Measurements from ENCODE around the gene AFF2. TPM values are rescaled to one million over a fixed set of nuclear protein-coding genes. Genes with fewer than 3 reads are reported as not detected.

Gene AFF2
- total RNA-seq, 2 experiments from 2014 or later, result 0.13 TPM

DNA sequence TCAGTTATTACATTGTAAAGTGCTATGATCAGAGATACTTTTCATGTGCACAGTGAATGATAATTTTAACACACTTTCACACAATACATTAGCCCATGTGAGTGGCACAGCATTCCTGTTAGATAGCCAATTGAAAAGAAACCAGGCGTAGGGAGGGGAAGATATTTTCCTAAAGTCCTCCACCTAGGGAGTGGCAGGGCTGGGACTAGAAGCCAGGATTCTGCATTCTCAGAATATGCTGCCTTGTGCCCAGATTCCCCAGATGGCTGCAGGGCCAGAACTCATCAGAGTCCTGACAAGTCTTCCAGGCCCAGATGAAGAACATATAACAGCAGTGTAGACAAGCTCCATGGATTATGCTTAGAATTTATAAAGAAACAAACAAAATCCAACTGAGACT, 350.2 kb downstream of the AFF2 start:
- DNase-seq, result no peak
- POLR2A ChIA-PET, result no interaction called here
- no peaks in the 10 kb centered on the region for H3K36me3 Mint-ChIP-seq (ENCODE audit: low read depth)
- no peaks in the 10 kb centered on the region for H3K4me1 Mint-ChIP-seq
- no peak overlapping the region for H3K4me3 Mint-ChIP-seq
- no peak overlapping the region for H3K27ac Mint-ChIP-seq
- no peaks in the 10 kb centered on the region for H3K9me3 Mint-ChIP-seq
- H3K27me3 Mint-ChIP-seq, result no peaks in the 10 kb centered on the region
- CTCF ChIA-PET, result no interaction called here

DNA sequence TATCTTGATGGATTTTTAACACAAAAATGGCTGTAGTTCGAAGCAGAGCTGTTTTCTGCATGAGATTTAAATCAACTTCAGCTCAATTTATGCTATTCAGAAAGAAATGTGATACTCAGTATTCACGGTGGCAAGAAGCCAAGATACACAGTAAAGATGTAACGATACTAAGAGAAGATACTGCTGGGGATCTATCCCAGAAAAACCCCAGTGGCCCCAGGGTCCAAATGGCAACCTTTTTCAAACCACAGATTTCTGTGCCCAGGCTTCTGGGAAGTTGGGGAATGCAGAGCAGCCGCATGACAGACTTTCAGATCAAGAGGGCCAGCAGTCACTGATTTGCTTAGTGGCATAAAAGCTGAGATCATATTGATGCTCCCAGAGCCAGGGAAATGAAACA, 353.9 kb downstream of the AFF2 start:
- Mint-ChIP-seq H3K4me3 (no peak overlapping the region), H3K27me3 (no peaks in the 10 kb centered on the region)
- POLR2A ChIA-PET, result no interaction called here

DNA sequence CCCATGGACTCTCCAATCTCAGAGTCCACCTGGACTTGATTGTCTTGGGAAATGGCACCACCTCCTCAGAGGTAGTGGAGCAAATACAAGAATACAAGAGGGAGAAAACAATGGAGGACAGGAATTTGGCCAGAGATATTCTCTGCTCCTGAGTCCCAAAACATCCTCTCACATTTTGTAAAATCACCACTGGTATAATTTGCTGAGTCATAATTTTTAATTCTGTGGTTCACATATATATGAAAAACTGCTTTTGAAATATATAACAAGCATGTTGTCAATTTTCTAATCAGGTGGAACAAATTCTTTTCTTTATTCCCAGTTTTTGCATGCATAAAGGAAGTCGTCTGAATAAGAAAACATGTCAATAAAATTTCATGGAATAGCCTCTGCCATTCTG, 356.1 kb downstream of the AFF2 start:
- no peak for DNase-seq
- CTCF ChIA-PET, result no interaction called here
- Mint-ChIP-seq H3K27me3 (no peaks in the 10 kb centered on the region), H3K4me3 (no peak overlapping the region), H3K4me1 (no peaks in the 10 kb centered on the region), H3K27ac (no peak overlapping the region), H3K9me3 (no peaks in the 10 kb centered on the region), H3K36me3 (ENCODE audit: low read depth) (no peaks in the 10 kb centered on the region)
- POLR2A ChIA-PET, result no interaction called here

More for the DNA sequence above, 353.9 kb downstream of the AFF2 start:
- H3K9me3 Mint-ChIP-seq, result no peaks in the 10 kb centered on the region
- CTCF ChIA-PET, result no interaction called here
- H3K27ac Mint-ChIP-seq, result no peak overlapping the region
- no peaks in the 10 kb centered on the region for H3K36me3 Mint-ChIP-seq (ENCODE audit: low read depth)
- no peak for DNase-seq
- no peaks in the 10 kb centered on the region for H3K4me1 Mint-ChIP-seq

DNA sequence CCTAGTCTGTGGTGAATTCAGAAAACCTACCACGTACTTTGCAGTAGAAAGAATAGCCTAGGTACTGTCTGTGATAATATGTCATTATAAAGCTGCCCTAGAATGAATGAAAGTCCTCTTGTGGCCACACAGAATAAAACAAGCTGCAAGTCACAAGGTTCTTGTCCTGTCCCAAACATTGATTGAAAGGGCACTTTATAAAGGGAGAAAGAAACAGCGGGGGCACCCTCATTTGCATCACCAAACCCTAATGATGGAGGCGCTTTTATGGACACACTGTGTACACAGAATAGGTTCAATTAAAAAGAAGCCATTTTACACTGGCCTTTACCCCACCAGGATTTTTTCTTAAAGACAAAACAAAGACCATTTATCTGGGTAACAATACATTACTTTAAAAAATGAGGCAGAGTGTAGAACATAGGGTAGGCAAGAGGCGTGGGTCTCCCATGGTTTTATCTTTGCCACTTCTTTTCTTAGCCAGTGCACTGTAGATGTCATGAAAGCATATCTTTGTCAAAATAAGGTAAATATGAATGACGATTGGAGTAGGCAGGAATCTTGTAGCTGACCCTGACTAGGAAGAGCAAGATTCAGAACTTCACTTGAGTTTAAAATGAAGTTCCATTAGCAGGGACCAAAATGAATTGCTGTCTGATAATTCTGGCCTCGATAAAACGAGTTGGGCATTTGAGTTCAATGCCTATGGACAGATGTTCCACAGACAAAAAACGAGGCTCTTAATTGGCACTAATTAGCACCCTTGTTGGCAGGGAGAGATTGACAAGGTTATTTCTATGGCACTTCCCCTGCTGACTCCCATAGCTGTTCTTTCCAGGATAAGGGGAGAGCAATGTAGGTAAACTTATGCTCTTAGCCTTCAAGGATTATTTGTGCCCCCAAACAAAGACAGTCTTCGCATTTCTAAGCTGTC, 365.1 kb downstream of the AFF2 start:
- DNase-seq, result no peak
- CTCF ChIA-PET, result no interaction called here
- no peaks in the 10 kb centered on the region for H3K9me3 Mint-ChIP-seq
- POLR2A ChIA-PET, result no interaction called here
- no peak overlapping the region for H3K27ac Mint-ChIP-seq
- no peaks in the 10 kb centered on the region for H3K4me1 Mint-ChIP-seq
- H3K4me3 Mint-ChIP-seq, result no peak overlapping the region
- H3K27me3 Mint-ChIP-seq, result no peaks in the 10 kb centered on the region
- H3K36me3 Mint-ChIP-seq (ENCODE audit: low read depth), result no peaks in the 10 kb centered on the region

DNA sequence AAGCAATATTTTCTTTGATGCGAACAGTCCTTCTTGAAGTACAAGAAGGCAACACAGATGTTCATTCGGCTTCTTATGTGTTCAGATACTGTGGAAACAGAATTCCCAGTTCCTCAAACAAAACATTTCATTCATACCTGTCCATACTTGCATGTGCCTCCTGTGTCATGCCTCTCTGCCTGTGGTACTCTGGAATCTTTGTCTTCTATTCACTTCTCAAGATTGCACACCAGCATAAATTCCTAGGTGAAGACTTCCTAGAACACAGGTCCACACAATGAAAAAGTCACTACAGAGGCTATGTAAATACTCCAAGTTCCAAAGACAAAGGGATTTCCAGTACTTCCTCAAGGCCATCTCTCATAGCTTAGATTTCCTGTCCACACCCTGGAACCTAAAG, 367.2 kb downstream of the AFF2 start:
- no peak for DNase-seq
- Mint-ChIP-seq H3K27ac (no peak overlapping the region), H3K9me3 (no peaks in the 10 kb centered on the region), H3K4me3 (no peak overlapping the region), H3K36me3 (ENCODE audit: low read depth) (no peaks in the 10 kb centered on the region), H3K4me1 (no peaks in the 10 kb centered on the region), H3K27me3 (no peaks in the 10 kb centered on the region)
- ChIA-PET POLR2A (no interaction called here), CTCF (no interaction called here)

DNA sequence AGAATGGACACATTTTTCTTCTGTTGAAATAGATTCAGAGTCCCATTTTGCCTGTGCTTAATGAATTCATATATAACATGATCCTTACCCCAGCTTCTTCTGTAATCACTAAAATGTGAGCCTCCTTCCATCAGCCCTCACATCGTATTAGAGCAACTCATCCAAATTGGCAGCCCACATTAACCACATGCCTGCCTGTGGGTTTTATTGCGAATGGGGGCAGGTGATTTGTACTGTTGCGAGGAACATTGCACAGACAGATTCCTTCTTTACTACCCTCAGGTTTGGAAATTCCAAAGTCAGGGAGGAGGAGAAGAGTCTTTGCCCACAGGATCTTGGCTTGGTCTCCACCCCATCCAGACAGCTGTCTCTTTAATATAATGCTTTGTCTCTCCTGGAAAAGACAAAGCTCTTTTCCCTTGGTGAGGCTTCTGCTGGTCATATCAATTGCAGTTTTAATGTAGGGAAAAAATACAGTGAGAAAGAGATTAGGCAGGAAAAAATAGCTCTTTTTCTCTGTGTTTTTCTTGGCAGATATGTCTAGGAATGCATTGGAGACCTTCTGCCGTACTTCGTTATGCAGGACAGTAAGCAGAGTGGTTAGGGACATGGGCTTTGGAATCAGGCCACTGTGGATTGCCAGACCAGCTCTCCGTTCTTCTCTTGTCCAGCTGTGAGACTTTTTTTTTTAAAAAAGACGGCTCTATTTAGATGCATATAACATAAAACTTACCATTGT, 371.2 kb downstream of the AFF2 start:
- Mint-ChIP-seq H3K36me3 (ENCODE audit: low read depth) (no peaks in the 10 kb centered on the region), H3K4me1 (no peaks in the 10 kb centered on the region), H3K4me3 (no peak overlapping the region), H3K27me3 (no peaks in the 10 kb centered on the region), H3K9me3 (no peaks in the 10 kb centered on the region), H3K27ac (no peak overlapping the region)
- DNase-seq, result no peak
- CTCF ChIA-PET, result no interaction called here
- POLR2A ChIA-PET, result no interaction called here

- Mint-ChIP-seq H3K9me3 (no peaks in the 10 kb centered on the region), H3K36me3 (ENCODE audit: low read depth) (no peaks in the 10 kb centered on the region)
- CTCF ChIA-PET, result no interaction called here
Measured at GRCh38 chrX:148872161-148872535, 371.7 kb downstream of the AFF2 start.

GRCh38 chrX:148872881-148873280, 372.5 kb downstream of the AFF2 start:
- no peaks in the 10 kb centered on the region for H3K4me1 Mint-ChIP-seq
- POLR2A ChIA-PET, result no interaction called here
- no peak for DNase-seq
- no peaks in the 10 kb centered on the region for H3K36me3 Mint-ChIP-seq (ENCODE audit: low read depth)
- H3K4me3 Mint-ChIP-seq, result no peak overlapping the region
- CTCF ChIA-PET, result no interaction called here
- H3K9me3 Mint-ChIP-seq, result no peaks in the 10 kb centered on the region
- no peaks in the 10 kb centered on the region for H3K27me3 Mint-ChIP-seq
- no peak overlapping the region for H3K27ac Mint-ChIP-seq

More at GRCh38 chrX:148872161-148872535, 371.7 kb downstream of the AFF2 start:
- Mint-ChIP-seq H3K27ac (no peak overlapping the region), H3K4me3 (no peak overlapping the region), H3K4me1 (no peaks in the 10 kb centered on the region), H3K27me3 (no peaks in the 10 kb centered on the region)
- DNase-seq, result no peak
- POLR2A ChIA-PET, result no interaction called here

DNA sequence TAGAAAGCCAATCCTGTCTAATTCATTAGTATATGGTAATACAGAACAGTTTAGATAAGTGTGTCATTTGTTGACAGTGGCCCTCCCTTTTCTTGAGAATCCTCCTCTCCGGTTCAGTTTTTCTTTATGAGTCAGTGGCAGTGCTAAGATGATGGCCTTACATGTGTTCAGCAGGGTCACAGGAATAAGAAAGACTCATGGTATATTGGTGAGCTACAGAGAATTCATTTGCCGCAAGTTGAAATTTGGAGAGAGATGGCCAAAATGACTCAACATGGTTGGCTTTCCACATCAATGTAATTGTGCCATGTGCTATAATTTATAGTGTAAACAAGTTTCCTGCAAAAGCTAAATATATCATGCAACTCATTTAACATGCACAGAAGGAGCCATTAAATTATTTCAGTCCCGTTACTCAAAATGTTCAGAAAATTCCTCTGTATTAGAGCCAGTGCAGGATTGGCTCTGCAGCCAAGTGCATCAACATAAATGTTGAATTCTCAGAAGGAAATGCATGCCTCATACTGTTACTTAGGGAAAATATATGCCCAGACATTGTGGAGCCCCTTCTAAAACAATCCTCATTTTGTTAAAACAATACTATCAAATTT, 374.3 kb downstream of the AFF2 start:
- no peaks in the 10 kb centered on the region for H3K36me3 Mint-ChIP-seq (ENCODE audit: low read depth)
- no peaks in the 10 kb centered on the region for H3K27me3 Mint-ChIP-seq
- no peak overlapping the region for H3K27ac Mint-ChIP-seq
- no peaks in the 10 kb centered on the region for H3K9me3 Mint-ChIP-seq
- no peak overlapping the region for H3K4me3 Mint-ChIP-seq
- ChIA-PET CTCF (no interaction called here), POLR2A (no interaction called here)
- no peak for DNase-seq
- H3K4me1 Mint-ChIP-seq, result no peaks in the 10 kb centered on the region

DNA sequence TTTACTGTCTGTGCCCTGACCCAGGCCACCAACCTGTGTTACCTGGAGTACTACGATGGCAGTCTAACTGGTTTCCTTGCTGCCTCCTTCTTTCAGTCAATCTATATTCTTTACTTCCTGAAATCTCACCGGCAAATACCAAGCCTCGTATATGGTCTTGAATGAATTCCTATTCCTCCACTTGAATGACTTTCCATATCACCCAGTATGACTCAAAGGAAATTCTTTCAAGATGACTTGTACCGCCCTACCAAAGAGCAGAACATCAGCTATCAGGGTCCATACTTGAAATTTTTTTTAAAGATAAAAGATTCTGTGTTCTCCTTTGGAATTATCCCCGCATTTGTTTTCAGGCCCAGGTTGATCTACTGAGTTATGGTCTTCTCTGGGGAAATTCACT, 378.0 kb downstream of the AFF2 start:
- no peak overlapping the region for H3K4me3 Mint-ChIP-seq
- ChIA-PET POLR2A (no interaction called here), CTCF (no interaction called here)
- no peaks in the 10 kb centered on the region for H3K27me3 Mint-ChIP-seq
- no peaks in the 10 kb centered on the region for H3K4me1 Mint-ChIP-seq
- H3K27ac Mint-ChIP-seq, result no peak overlapping the region
- H3K36me3 Mint-ChIP-seq (ENCODE audit: low read depth), result no peaks in the 10 kb centered on the region
- no peak for DNase-seq
- H3K9me3 Mint-ChIP-seq, result no peaks in the 10 kb centered on the region

- no peak overlapping the region for H3K27ac Mint-ChIP-seq
- no peak for DNase-seq
- H3K27me3 Mint-ChIP-seq, result no peaks in the 10 kb centered on the region
- no peaks in the 10 kb centered on the region for H3K9me3 Mint-ChIP-seq
- ChIA-PET POLR2A (no interaction called here), CTCF (no interaction called here)
- no peaks in the 10 kb centered on the region for H3K4me1 Mint-ChIP-seq
- no peak overlapping the region for H3K4me3 Mint-ChIP-seq
- no peaks in the 10 kb centered on the region for H3K36me3 Mint-ChIP-seq (ENCODE audit: low read depth)
Measured at GRCh38 chrX:148885203-148885602, 384.8 kb downstream of the AFF2 start.

DNA sequence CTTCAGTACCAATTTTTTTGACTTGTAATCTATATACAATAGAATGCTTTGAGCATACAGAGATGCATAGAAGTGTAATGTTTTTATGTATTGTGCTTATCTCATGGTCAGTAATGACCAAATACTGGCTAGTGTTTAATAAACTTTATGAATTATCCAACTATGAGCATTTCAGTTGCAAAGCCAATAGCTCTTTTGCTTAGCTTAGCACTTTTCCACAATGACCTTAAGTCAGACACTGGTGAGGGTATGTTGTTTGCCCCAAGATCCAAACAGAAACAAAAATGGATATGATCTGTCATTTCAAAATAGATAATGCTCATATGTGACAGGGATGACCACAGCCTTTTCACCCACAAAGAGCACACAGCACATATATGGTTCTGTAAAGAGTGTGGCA, 393.0 kb downstream of the AFF2 start:
- no peaks in the 10 kb centered on the region for H3K4me1 Mint-ChIP-seq
- no peak overlapping the region for H3K4me3 Mint-ChIP-seq
- H3K27ac Mint-ChIP-seq, result no peak overlapping the region
- H3K9me3 Mint-ChIP-seq, result no peaks in the 10 kb centered on the region
- no peaks in the 10 kb centered on the region for H3K36me3 Mint-ChIP-seq (ENCODE audit: low read depth)
- ChIA-PET POLR2A (no interaction called here), CTCF (no interaction called here)
- no peak for DNase-seq
- no peaks in the 10 kb centered on the region for H3K27me3 Mint-ChIP-seq

GRCh38 chrX:148902581-148902980, 402.2 kb downstream of the AFF2 start:
- POLR2A ChIA-PET, result no interaction called here
- Mint-ChIP-seq H3K9me3 (no peaks in the 10 kb centered on the region), H3K36me3 (ENCODE audit: low read depth) (no peaks in the 10 kb centered on the region), H3K27ac (no peak overlapping the region), H3K27me3 (no peaks in the 10 kb centered on the region), H3K4me1 (no peaks in the 10 kb centered on the region), H3K4me3 (no peak overlapping the region)
- CTCF ChIA-PET, result no interaction called here
- no peak for DNase-seq

- CTCF ChIA-PET, result no interaction called here
- no peaks in the 10 kb centered on the region for H3K36me3 Mint-ChIP-seq (ENCODE audit: low read depth)
- no peak for DNase-seq
- no peak overlapping the region for H3K27ac Mint-ChIP-seq
- no peaks in the 10 kb centered on the region for H3K4me1 Mint-ChIP-seq
- no peaks in the 10 kb centered on the region for H3K9me3 Mint-ChIP-seq
- no peaks in the 10 kb centered on the region for H3K27me3 Mint-ChIP-seq
- no peak overlapping the region for H3K4me3 Mint-ChIP-seq
- POLR2A ChIA-PET, result no interaction called here
Measured at GRCh38 chrX:148903176-148903575, 402.8 kb downstream of the AFF2 start.
